ENCODE results near the gene GALP. TPM values are rescaled to one million over a fixed set of nuclear protein-coding genes. Genes with fewer than 3 reads are reported as not detected.
A peak's percentile ranks its signal among the peaks of the same experiment; 100 is the strongest.
"Not testable (repeated sequence)": the region's sequence is repeated elsewhere in the genome, so short reads cannot be mapped to it uniquely, and the experiment has no call there.

The GALP gene
- total RNA-seq, 3 donors from 2014 or later (not counting 1 experiment from before 2014, with no cell fraction given), result not detected

DNA sequence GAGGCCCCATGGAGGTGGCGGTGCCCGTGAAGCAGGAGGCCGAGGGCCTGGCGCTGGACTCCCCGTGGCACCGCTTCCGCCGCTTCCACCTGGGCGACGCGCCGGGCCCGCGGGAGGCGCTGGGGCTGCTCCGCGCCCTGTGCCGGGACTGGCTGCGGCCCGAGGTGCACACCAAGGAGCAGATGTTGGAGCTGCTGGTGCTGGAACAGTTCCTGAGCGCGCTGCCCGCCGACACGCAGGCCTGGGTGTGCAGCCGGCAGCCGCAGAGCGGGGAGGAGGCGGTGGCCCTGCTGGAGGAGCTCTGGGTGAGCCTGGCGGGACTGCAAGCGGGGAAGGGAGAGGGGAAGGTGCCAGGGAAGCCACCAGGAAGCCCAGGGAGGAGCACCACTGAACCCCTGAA, 28.9 kb upstream of the GALP start:
- Histone ChIP-seq H3K9me3 (ENCODE audit: control insufficient read depth, insufficient read depth, low read length) (no peaks in the 10 kb centered on the region), H3K27ac (ENCODE audit: low read length) (no peak overlapping the region), H3K4me1 (ENCODE audit: control insufficient read depth, insufficient read depth, low read length) (peaks cover 2% of the 10 kb centered on the region), H3K27me3 (ENCODE audit: control insufficient read depth, insufficient read depth, low read length) (no peaks in the 10 kb centered on the region), H3K4me3 (ENCODE audit: low read length) (no peak overlapping the region), H3K36me3 (ENCODE audit: control insufficient read depth, insufficient read depth, low read length) (peaks cover 2% of the 10 kb centered on the region)
- intact Hi-C loops (cut with micrococcal nuclease), result no loop called here
- TF ChIP-seq, protein P1, sequence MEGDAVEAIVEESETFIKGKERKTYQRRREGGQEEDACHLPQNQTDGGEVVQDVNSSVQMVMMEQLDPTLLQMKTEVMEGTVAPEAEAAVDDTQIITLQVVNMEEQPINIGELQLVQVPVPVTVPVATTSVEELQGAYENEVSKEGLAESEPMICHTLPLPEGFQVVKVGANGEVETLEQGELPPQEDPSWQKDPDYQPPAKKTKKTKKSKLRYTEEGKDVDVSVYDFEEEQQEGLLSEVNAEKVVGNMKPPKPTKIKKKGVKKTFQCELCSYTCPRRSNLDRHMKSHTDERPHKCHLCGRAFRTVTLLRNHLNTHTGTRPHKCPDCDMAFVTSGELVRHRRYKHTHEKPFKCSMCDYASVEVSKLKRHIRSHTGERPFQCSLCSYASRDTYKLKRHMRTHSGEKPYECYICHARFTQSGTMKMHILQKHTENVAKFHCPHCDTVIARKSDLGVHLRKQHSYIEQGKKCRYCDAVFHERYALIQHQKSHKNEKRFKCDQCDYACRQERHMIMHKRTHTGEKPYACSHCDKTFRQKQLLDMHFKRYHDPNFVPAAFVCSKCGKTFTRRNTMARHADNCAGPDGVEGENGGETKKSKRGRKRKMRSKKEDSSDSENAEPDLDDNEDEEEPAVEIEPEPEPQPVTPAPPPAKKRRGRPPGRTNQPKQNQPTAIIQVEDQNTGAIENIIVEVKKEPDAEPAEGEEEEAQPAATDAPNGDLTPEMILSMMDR (IDR thresholded peaks at IDR 0.05), result no peak
- ATAC-seq (no peak), DNase-seq (no peak)
- no peaks in the 10 kb centered on the region for H3K27me3 Mint-ChIP-seq (ENCODE audit: low read depth in 2 of 2)
- no peaks in the 10 kb centered on the region for H3K36me3 Mint-ChIP-seq
- peaks cover 9 to 24% of the 10 kb centered on the region in 2 donors for H3K4me1 Mint-ChIP-seq
- H3K27ac Mint-ChIP-seq, result no peak overlapping the region
- H3K4me3 Mint-ChIP-seq, result no peak overlapping the region
- 98% methylated on average over 31 of the region's 31 CpGs for WGBS (ENCODE audit: insufficient coverage)
- no peaks in the 10 kb centered on the region for H3K9me3 Mint-ChIP-seq

DNA sequence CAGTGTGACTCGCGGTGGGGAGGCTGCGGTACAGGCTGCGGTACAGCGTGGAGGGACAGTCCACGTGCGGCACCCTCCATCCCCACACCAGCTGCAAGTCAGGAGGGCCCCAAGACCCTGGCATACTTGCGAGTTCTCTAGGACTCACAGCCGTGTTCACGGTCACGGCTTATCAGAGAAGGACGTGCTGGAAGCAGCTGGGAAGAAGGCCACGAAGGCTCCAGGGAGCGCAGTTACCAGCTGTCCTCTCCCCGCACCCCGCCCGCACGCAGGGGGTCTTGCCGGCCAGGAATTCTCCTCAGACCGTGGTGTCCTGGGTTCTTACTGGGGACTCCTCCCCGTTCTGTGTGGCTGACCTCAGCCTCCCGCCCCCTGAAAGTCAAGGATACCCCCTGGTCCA, 28.5 kb upstream of the GALP start:
- peaks cover 2% of the 10 kb centered on the region for H3K36me3 ChIP-seq (ENCODE audit: control insufficient read depth, insufficient read depth, low read length)
- no peak overlapping the region for H3K4me3 ChIP-seq (ENCODE audit: low read length)
- H3K4me1 ChIP-seq (ENCODE audit: control insufficient read depth, insufficient read depth, low read length), result no peaks in the 10 kb centered on the region
- 97% methylated on average over 22 of the region's 22 CpGs for WGBS (ENCODE audit: insufficient coverage)
- no peak overlapping the region for H3K27ac ChIP-seq (ENCODE audit: low read length)
- ATAC-seq (no peak), DNase-seq (no peak)
- H3K9me3 ChIP-seq (ENCODE audit: control insufficient read depth, insufficient read depth, low read length), result no peaks in the 10 kb centered on the region
- Mint-ChIP-seq H3K4me3 (no peak overlapping the region), H3K36me3 (no peaks in the 10 kb centered on the region), H3K9me3 (no peaks in the 10 kb centered on the region), H3K4me1 (peaks cover 6 to 20% of the 10 kb centered on the region in 2 donors), H3K27ac (peak overlapping the region in 1 of 2 donors; percentile 71), H3K27me3 (ENCODE audit: low read depth in 2 of 2) (no peaks in the 10 kb centered on the region)
- no peaks in the 10 kb centered on the region for H3K27me3 ChIP-seq (ENCODE audit: control insufficient read depth, insufficient read depth, low read length)
- intact Hi-C loops (cut with micrococcal nuclease), result no loop called here
- TF ChIP-seq, protein P1 (IDR thresholded peaks at IDR 0.05), result no peak

DNA sequence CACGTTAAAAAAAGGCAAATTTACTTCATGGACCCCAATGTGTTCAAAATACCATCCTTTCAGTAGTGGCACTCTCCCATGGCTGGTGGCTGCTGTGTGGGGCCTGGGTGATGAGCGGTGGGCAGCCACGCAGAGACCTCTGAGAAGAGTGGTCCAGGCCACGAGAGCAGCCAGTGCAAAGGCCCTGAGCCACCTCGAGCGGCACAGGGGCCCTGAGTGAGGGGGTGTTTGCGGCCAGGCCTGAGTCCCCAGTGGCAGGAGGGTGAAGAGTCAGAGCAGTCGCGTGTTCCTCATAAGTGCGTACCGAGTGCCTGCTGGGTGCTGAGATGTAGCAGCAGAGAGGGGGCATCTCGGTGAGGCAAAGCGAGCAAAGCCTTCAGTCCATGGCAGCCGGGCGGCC, 27.7 kb upstream of the GALP start:
- WGBS (ENCODE audit: insufficient coverage), result 97% methylated on average over 15 of the region's 15 CpGs
- TF ChIP-seq, protein P1 (IDR thresholded peaks at IDR 0.05), result no peak
- H3K27me3 ChIP-seq (ENCODE audit: control insufficient read depth, insufficient read depth, low read length), result no peaks in the 10 kb centered on the region
- ATAC-seq (no peak), DNase-seq (no peak)
- intact Hi-C loops (cut with micrococcal nuclease), result no loop called here
- Mint-ChIP-seq H3K36me3 (no peaks in the 10 kb centered on the region), H3K27me3 (ENCODE audit: low read depth in 2 of 2) (no peaks in the 10 kb centered on the region), H3K27ac (peak overlapping the region in 1 of 2 donors; percentile 71), H3K9me3 (no peaks in the 10 kb centered on the region), H3K4me3 (no peak overlapping the region), H3K4me1 (peaks cover 6 to 20% of the 10 kb centered on the region in 2 donors)
- no peak overlapping the region for H3K4me3 ChIP-seq (ENCODE audit: low read length)
- no peaks in the 10 kb centered on the region for H3K4me1 ChIP-seq (ENCODE audit: control insufficient read depth, insufficient read depth, low read length)
- H3K9me3 ChIP-seq (ENCODE audit: control insufficient read depth, insufficient read depth, low read length), result no peaks in the 10 kb centered on the region
- H3K27ac ChIP-seq (ENCODE audit: low read length), result no peak overlapping the region
- H3K36me3 ChIP-seq (ENCODE audit: control insufficient read depth, insufficient read depth, low read length), result peaks cover 2% of the 10 kb centered on the region

DNA sequence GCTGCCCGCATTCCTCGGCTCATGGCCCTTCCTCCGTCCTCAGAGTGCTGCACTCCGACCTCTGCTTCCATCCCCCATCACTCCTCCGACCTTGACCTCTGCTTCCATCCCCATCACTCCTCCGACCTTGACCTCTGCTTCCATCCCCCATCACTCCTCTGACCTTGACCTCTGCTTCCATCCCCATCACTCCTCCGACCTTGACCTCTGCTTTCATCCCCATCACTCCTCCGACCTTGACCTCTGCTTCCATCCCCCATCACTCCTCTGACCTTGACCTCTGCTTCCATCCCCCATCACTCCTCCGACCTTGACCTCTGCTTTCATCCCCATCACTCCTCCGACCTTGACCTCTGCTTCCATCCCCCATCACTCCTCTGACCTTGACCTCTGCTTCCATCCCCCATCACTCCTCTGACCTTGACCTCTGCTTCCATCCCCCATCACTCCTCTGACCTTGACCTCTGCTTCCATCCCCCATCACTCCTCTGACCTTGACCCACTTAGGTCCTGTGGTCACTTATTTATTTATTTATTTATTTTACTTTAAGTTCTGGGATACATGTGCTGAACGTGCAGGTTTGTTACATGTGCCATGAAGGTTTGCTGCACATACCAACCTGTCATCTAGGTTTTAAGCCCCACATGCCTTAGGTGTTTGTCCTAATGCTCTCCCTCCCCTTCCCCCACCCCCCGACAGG, 26.7 kb upstream of the GALP start:
- H3K9me3 Mint-ChIP-seq; DNase-seq; H3K36me3 ChIP-seq (ENCODE audit: control insufficient read depth, insufficient read depth, low read length); H3K4me3 Mint-ChIP-seq; H3K4me1 ChIP-seq (ENCODE audit: control insufficient read depth, insufficient read depth, low read length); H3K36me3 Mint-ChIP-seq; H3K27ac ChIP-seq (ENCODE audit: low read length); H3K9me3 ChIP-seq (ENCODE audit: control insufficient read depth, insufficient read depth, low read length); H3K27me3 Mint-ChIP-seq (ENCODE audit: low read depth in 2 of 2); H3K4me3 ChIP-seq (ENCODE audit: low read length); ATAC-seq; H3K27me3 ChIP-seq (ENCODE audit: control insufficient read depth, insufficient read depth, low read length); intact Hi-C loops (cut with micrococcal nuclease): not testable (repeated sequence)
- Mint-ChIP-seq H3K27ac (peak overlapping the region in 1 of 2 donors; percentile 71), H3K4me1 (peaks cover 0 to 20% of the 10 kb centered on the region in 2 donors)
- 96% methylated on average over 12 of the region's 12 CpGs for WGBS (ENCODE audit: insufficient coverage)

Measured in natural killer cell (primary cell).